ENCODE data around the gene BMS1. TPM values are rescaled to one million over a fixed set of nuclear protein-coding genes. Genes with fewer than 3 reads are reported as not detected.
"Not testable (repeated sequence)": the region's sequence is repeated elsewhere in the genome, so short reads cannot be mapped to it uniquely, and the experiment has no call there.

BMS1 gene
- total RNA-seq, 1 donor from 2014 or later: 16.2 TPM

GRCh38 chr10:42859256-42859655 is 76.7 kb downstream of the BMS1 start:
- Mint-ChIP-seq H3K36me3 (ENCODE audit: unreplicated experiment) (no peaks in the 10 kb centered on the region), H3K4me3 (ENCODE audit: unreplicated experiment) (no peak overlapping the region), H3K27me3 (ENCODE audit: unreplicated experiment) (peaks cover 66% of the 10 kb centered on the region), H3K27ac (ENCODE audit: unreplicated experiment) (no peak overlapping the region), H3K9me3 (ENCODE audit: unreplicated experiment) (no peaks in the 10 kb centered on the region), H3K4me1 (ENCODE audit: unreplicated experiment) (no peaks in the 10 kb centered on the region)
- TF ChIP-seq CTCF (IDR thresholded peaks at IDR 0.05): no peak
- peak; percentile 65 for DNase-seq (ENCODE audit: extremely low spot score, unreplicated experiment)

- not testable (repeated sequence) for H3K36me3 Mint-ChIP-seq (ENCODE audit: unreplicated experiment); H3K4me1 Mint-ChIP-seq (ENCODE audit: unreplicated experiment); H3K27ac Mint-ChIP-seq (ENCODE audit: unreplicated experiment); H3K9me3 Mint-ChIP-seq (ENCODE audit: unreplicated experiment); H3K4me3 Mint-ChIP-seq (ENCODE audit: unreplicated experiment)
- peaks cover 66% of the 10 kb centered on the region for H3K27me3 Mint-ChIP-seq (ENCODE audit: unreplicated experiment)
- DNase-seq (ENCODE audit: extremely low spot score, unreplicated experiment): peak; percentile 66
These were observed 77.4 kb downstream of the BMS1 start for GRCh38 chr10:42860016-42860415.

- H3K36me3 Mint-ChIP-seq (ENCODE audit: unreplicated experiment); H3K27ac Mint-ChIP-seq (ENCODE audit: unreplicated experiment); H3K4me3 Mint-ChIP-seq (ENCODE audit: unreplicated experiment); H3K9me3 Mint-ChIP-seq (ENCODE audit: unreplicated experiment); H3K4me1 Mint-ChIP-seq (ENCODE audit: unreplicated experiment): not testable (repeated sequence)
- H3K27me3 Mint-ChIP-seq (ENCODE audit: unreplicated experiment): peaks cover 59% of the 10 kb centered on the region
- peak; percentile 25 for DNase-seq (ENCODE audit: extremely low spot score, unreplicated experiment)
These were observed 80.2 kb downstream of the BMS1 start for GRCh38 chr10:42862801-42863200.

GRCh38 chr10:42864575-42864974 is 82.0 kb downstream of the BMS1 start:
- Mint-ChIP-seq H3K36me3 (ENCODE audit: unreplicated experiment) (no peaks in the 10 kb centered on the region), H3K9me3 (ENCODE audit: unreplicated experiment) (no peaks in the 10 kb centered on the region), H3K4me3 (ENCODE audit: unreplicated experiment) (no peak overlapping the region), H3K4me1 (ENCODE audit: unreplicated experiment) (peaks cover 3% of the 10 kb centered on the region), H3K27me3 (ENCODE audit: unreplicated experiment) (peaks cover 45% of the 10 kb centered on the region), H3K27ac (ENCODE audit: unreplicated experiment) (no peak overlapping the region)
- TF ChIP-seq CTCF (IDR thresholded peaks at IDR 0.05): peak; percentile 46
- DNase-seq (ENCODE audit: extremely low spot score, unreplicated experiment): peak; percentile 68

GRCh38 chr10:42865716-42866114 is 83.1 kb downstream of the BMS1 start:
- Mint-ChIP-seq H3K27ac (ENCODE audit: unreplicated experiment) (no peak overlapping the region), H3K4me1 (ENCODE audit: unreplicated experiment) (peaks cover 3% of the 10 kb centered on the region), H3K4me3 (ENCODE audit: unreplicated experiment) (no peak overlapping the region), H3K27me3 (ENCODE audit: unreplicated experiment) (peaks cover 41% of the 10 kb centered on the region), H3K9me3 (ENCODE audit: unreplicated experiment) (no peaks in the 10 kb centered on the region), H3K36me3 (ENCODE audit: unreplicated experiment) (no peaks in the 10 kb centered on the region)
- no peak for TF ChIP-seq CTCF (IDR thresholded peaks at IDR 0.05)
- DNase-seq (ENCODE audit: extremely low spot score, unreplicated experiment): no peak

- DNase-seq (ENCODE audit: extremely low spot score, unreplicated experiment): peak; percentile 93
- Mint-ChIP-seq H3K4me3 (ENCODE audit: unreplicated experiment) (no peak overlapping the region), H3K27me3 (ENCODE audit: unreplicated experiment) (peaks cover 37% of the 10 kb centered on the region), H3K9me3 (ENCODE audit: unreplicated experiment) (no peaks in the 10 kb centered on the region), H3K36me3 (ENCODE audit: unreplicated experiment) (no peaks in the 10 kb centered on the region), H3K4me1 (ENCODE audit: unreplicated experiment) (peaks cover 3% of the 10 kb centered on the region), H3K27ac (ENCODE audit: unreplicated experiment) (no peak overlapping the region)
- TF ChIP-seq CTCF (IDR thresholded peaks at IDR 0.05): peak; percentile 89
These were observed 83.8 kb downstream of the BMS1 start for GRCh38 chr10:42866115-42866995.
